Stimulated activated CD8-positive, alpha-beta memory T cell treated with anti-CD3 and anti-CD28 coated beads, Interleukin-7, amount 100 ng/mL, for 48 hours (primary cell): ENCODE data around the gene KLF13.
"Not testable (repeated sequence)": the region's sequence is repeated elsewhere in the genome, so short reads cannot be mapped to it uniquely, and the experiment has no call there.

Experiments
- DNase-seq, 2 donors: peaks; one replicate each; pipeline ENCODE4 v3.0.0-alpha.2; 2020; ENCODE audit warnings: low read depth in 1 of 2; ENCODE audit errors: extremely low read depth in 1 of 2

Gene KLF13

DNA sequence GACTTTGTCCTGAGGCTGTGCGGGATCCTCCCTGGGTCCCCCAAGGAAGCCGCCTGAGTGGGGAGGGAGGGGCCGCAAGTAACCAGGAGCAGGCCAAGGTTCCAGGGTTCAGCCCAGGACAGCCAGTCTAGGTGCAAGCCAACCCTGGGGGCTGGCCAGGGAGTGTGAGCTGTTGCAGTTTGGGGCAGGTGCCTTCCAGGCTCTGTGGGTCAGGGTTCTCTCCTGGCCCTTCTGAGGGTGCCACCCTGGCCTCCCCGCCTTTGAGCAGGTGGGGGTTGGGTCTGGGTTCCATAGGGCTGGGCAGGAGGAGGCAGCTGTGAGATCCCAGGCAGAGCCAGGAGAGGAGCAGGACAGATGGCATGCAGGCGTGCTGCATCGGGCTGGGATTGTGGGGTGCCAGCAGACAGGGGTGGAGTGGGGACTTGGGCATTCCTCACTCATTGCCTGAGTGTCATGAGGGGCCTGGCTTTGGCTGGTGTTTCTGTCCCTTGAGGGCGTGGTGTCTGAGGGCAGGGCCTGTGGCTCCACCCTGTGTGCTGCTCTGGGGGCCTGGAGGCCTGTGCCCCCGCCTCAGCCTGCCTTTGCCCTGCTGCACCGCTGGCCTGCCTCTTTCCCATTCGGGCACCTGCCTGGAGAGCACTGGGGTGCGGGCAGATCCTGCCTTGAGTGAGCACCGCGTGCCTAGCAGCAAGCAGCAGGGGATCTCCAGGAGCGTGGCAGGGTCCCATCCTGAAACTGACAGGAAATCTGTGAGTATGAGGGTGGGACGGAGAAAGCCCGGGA lies 18.4 kb downstream of the KLF13 start:
- DNase-seq, result no peak

DNA sequence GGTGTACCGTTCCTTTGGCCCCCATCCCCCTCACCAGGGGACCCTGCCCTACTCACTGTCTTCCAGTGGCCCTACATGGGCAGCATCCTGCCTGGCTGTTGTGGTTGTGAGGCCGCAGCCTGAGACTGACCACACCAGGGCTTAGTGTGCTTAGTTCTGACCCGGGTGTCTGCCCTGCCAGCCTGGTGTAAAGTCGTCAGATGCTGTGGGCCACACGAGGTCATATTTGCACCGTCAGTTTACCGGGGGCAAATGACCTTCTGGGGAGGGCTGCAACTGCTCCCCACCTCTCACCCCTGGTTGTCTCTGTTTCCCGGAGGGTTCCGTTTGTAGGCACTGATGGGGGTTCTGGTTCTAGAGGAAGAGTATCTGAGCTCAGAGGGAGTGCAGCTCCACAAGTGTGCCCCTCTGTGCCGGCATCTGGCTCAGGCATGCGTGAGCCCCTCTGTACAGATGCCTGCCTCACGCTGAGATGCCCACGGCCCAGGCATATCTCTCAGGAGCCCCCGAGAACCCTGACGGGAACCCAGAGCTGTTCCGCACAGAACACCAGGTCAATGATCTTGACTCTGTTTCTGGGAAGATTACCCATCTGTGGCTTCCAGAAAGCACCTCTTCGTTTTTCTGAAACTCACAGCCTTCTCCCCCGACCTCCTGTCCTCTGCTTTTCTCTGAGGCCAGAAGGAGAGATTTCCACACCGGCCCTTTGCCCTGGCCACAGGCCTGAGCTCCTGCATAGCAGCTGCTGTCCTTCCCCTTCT lies 19.2 kb downstream of the KLF13 start:
- DNase-seq, result no peak

DNA sequence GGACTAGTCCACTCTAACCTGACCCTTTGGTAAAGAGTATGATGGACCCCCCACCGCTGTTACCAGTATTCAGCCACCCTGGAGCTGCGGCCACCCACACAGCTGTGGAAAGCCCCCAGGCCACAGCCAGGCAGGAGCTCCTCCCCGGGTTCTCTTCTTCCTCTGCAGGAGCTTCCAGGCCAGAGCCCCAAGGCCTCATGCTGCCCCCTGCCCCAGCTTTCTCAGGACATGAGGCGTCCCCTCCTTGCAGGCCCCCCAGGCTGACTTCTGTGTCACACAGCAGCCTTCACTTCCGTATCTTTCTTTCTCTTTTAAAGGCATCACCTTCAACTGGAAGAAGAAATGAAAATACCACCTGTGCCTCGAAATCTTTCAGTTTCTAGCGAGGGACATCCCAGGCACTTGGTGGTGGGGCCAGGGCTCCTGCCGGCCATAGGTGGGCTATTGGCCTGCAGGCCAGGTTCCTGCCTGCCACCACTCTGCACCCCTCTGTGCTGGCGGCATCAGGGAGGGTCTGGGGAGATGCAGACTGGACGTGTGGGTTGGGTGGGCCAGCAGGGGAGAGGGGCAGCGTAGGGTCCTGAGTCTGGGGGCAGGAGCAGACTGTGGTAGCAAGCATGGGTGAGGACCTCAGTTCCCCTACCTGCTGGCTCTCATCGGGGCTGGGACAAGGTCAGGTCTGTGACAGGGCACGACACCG lies 19.9 kb downstream of the KLF13 start:
- DNase-seq, result no peak

GRCh38 chr15:31347067-31347975 lies 20.7 kb downstream of the KLF13 start:
- peak in 1 of 2 donors; percentile 88 for DNase-seq

GRCh38 chr15:31347981-31348803 lies 21.6 kb downstream of the KLF13 start:
- DNase-seq, result no peak

- DNase-seq, result no peak
These were observed 22.9 kb downstream of the KLF13 start for GRCh38 chr15:31349233-31350141.

DNA sequence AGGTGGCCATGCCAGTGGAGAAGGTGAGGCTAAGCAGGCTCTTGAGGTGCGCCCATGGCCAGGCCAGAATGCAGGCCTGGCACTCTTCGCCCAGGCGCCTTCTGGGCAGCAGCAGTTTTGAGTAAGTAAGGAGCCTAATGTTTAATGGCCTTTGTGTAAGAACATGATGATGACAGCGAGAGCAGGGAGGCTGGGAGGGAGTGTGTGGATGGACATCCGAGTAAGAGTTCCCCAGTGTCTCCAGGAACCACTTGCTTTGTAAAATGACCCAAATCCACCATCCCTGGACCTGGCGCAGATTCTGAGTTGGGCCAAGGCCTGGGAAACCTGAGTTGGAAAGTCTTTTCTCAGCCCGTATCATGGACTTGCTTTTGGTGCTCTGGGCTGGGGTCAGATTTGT lies 24.1 kb downstream of the KLF13 start:
- DNase-seq, result no peak

DNA sequence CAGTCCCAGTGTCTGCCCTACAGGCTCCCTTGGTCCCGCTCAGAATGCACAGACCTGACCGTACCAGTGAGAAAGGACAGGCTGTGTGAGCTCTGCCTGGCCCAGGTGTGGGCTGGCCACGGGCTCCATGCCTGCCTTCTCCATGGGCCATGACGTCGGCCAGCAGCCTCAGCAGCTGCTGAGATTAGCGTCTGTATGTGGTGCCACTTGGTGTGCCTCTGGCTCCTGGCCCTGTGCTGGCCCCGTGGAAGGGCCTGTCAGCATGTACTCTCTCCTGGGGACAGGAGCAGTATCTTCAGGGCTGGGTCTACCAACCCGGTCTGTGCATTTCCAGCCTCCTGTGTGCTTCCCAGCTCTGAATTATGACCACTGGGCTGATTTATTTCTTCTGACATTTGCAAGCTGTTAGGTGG lies 25.7 kb downstream of the KLF13 start:
- DNase-seq, result no peak

- no peak for DNase-seq
These were observed 26.5 kb downstream of the KLF13 start for GRCh38 chr15:31352911-31353811.

GRCh38 chr15:31353931-31354330 lies 27.3 kb downstream of the KLF13 start:
- no peak for DNase-seq

- DNase-seq, result not testable (repeated sequence)
These were observed 29.5 kb downstream of the KLF13 start for GRCh38 chr15:31356097-31356496.

DNA sequence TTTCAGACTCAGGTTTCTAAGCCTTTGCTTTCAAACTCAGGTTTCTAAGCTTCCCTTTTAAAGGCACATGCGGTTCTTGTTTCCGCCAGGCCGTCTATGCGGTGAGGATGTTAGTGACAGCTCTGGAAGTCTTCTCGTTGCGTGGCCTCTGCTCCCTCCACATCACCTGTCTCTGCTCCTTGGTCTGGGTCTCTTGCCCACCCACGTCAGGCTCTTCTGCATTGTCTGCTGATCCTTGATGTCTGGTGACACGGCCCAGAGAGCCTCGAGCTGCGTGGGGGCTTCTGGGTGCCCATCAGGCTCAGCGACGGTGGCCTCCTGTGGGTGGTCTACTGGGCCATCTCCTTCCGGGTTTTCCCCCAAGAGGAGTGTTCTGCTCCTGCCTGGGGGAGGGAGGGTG lies 30.5 kb downstream of the KLF13 start:
- no peak for DNase-seq

- no peak for DNase-seq
These were observed 31.5 kb downstream of the KLF13 start for GRCh38 chr15:31358163-31358562.

GRCh38 chr15:31358957-31359701 lies 32.5 kb downstream of the KLF13 start:
- DNase-seq, result no peak

- DNase-seq, result no peak
These were observed 33.1 kb downstream of the KLF13 start for GRCh38 chr15:31359702-31360111.

GRCh38 chr15:31360158-31360561 lies 33.5 kb downstream of the KLF13 start:
- DNase-seq, result no peak
